ENCODE data around the gene MROH2A. TPM values are rescaled to one million over a fixed set of nuclear protein-coding genes. Genes with fewer than 3 reads are reported as not detected.

MROH2A gene
- total and polyA plus RNA-seq, 4 donors, result 0.08 to 0.28 (median 0.09) TPM; not detected in 1

DNA sequence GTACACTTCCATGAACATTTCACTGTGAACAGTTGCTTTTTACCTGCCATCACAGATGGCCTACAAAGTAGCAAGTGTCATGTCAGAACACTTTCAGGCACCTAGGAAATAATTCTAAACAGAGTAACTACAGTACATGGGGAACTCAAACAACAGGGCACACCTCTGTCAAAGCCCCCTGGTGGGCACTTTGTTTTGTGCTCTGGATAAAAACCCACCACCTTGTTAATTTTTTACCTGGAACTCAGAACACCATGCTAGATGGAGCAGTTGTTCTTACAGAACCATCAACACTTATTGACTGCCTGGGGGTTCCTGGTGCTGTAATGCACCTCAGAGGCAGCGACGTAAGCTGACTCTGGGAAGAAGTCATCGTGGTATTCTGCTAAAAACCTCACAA, 87.7 kb downstream of the MROH2A start:
- Histone ChIP-seq H3K36me3 (ENCODE audit: control insufficient read depth in 4 of 4, insufficient read depth in 3 of 4, low read depth in 1 of 4, low read length in 3 of 4) (no peaks in the 10 kb centered on the region), H3K27ac (ENCODE audit: low read depth in 1 of 2, low read length in 2 of 2) (no peak overlapping the region), H3K9ac (ENCODE audit: low read depth in 1 of 2, low read length in 2 of 2) (no peak overlapping the region), H3K9me3 (ENCODE audit: control insufficient read depth in 4 of 4, low read length in 3 of 4) (peaks cover 0 to 9% (median 0%) of the 10 kb centered on the region in 4 donors), H3K27me3 (ENCODE audit: control insufficient read depth in 4 of 4, insufficient read depth in 4 of 4, low read length in 3 of 4) (no peaks in the 10 kb centered on the region), H3K4me3 (ENCODE audit: low read depth in 1 of 3, low read length in 3 of 3) (no peak overlapping the region), H3K4me1 (ENCODE audit: control insufficient read depth in 4 of 4, insufficient read depth in 4 of 4, low read length in 3 of 4) (peaks cover 0 to 3% (median 0%) of the 10 kb centered on the region in 4 donors)
- no peak for DNase-seq (ENCODE audit: low spot score)
- 93% methylated on average over 3 of the region's 3 CpGs for WGBS
- no peak for TF ChIP-seq RXRA (IDR thresholded peaks at IDR 0.05)
- TF ChIP-seq, protein P1, sequence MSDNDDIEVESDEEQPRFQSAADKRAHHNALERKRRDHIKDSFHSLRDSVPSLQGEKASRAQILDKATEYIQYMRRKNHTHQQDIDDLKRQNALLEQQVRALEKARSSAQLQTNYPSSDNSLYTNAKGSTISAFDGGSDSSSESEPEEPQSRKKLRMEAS (IDR thresholded peaks at IDR 0.05), result no peak
- TF ChIP-seq RAD21 (IDR thresholded peaks at IDR 0.05), result no peak
- TF ChIP-seq GABPA (IDR thresholded peaks at IDR 0.05 in 1 of 2, conservative IDR thresholded peaks at IDR 0.05 in 1 of 2), result no peak

DNA sequence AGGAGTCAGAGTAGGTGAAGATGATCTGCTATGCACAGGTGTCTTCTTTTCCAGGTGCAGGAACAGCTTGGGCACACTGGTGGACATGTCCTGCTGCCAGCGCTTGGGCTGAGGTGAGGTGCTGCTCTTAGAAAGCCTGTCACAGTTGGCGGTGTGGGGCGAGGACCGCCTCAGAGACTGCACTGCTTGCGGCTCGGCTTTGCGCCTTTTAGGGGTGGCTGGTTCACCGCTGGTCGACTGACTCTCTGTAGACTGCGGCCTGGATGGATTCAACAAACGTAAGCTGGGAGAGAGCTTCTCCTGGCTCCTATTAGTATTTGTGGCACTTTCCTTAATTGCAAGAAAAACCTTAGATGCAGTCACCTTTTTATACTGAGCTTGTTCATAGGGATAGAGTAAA, 88.3 kb downstream of the MROH2A start:
- peaks cover 0 to 9% (median 0%) of the 10 kb centered on the region in 4 donors for H3K9me3 ChIP-seq (ENCODE audit: control insufficient read depth in 4 of 4, low read length in 3 of 4)
- DNase-seq (ENCODE audit: low spot score), result no peak
- WGBS, result 97% methylated on average over 11 of the region's 11 CpGs
- no peaks in the 10 kb centered on the region for H3K36me3 ChIP-seq (ENCODE audit: control insufficient read depth in 4 of 4, insufficient read depth in 3 of 4, low read depth in 1 of 4, low read length in 3 of 4)
- H3K27ac ChIP-seq (ENCODE audit: low read depth in 1 of 2, low read length in 2 of 2), result no peak overlapping the region
- peaks cover 0 to 3% (median 0%) of the 10 kb centered on the region in 4 donors for H3K4me1 ChIP-seq (ENCODE audit: control insufficient read depth in 4 of 4, insufficient read depth in 4 of 4, low read length in 3 of 4)
- no peaks in the 10 kb centered on the region for H3K27me3 ChIP-seq (ENCODE audit: control insufficient read depth in 4 of 4, insufficient read depth in 4 of 4, low read length in 3 of 4)
- H3K4me3 ChIP-seq (ENCODE audit: low read depth in 1 of 3, low read length in 3 of 3), result no peak overlapping the region
- H3K9ac ChIP-seq (ENCODE audit: low read depth in 1 of 2, low read length in 2 of 2), result no peak overlapping the region
- no peak for TF ChIP-seq GABPA (IDR thresholded peaks at IDR 0.05 in 1 of 2, conservative IDR thresholded peaks at IDR 0.05 in 1 of 2)
- TF ChIP-seq HNF4G (IDR thresholded peaks at IDR 0.05), result no peak
- TF ChIP-seq RXRA (IDR thresholded peaks at IDR 0.05), result no peak
- no peak for TF ChIP-seq YY1 (IDR thresholded peaks at IDR 0.05)
- no peak for TF ChIP-seq TAF1 (conservative IDR thresholded peaks at IDR 0.05)
- TF ChIP-seq FOXA1 (IDR thresholded peaks at IDR 0.05), result no peak
- no peak for TF ChIP-seq CTCF (IDR thresholded peaks at IDR 0.05; ENCODE audit: low read depth, low read length, missing input control)
- TF ChIP-seq, protein P2, sequence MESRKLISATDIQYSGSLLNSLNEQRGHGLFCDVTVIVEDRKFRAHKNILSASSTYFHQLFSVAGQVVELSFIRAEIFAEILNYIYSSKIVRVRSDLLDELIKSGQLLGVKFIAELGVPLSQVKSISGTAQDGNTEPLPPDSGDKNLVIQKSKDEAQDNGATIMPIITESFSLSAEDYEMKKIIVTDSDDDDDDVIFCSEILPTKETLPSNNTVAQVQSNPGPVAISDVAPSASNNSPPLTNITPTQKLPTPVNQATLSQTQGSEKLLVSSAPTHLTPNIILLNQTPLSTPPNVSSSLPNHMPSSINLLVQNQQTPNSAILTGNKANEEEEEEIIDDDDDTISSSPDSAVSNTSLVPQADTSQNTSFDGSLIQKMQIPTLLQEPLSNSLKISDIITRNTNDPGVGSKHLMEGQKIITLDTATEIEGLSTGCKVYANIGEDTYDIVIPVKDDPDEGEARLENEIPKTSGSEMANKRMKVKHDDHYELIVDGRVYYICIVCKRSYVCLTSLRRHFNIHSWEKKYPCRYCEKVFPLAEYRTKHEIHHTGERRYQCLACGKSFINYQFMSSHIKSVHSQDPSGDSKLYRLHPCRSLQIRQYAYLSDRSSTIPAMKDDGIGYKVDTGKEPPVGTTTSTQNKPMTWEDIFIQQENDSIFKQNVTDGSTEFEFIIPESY (IDR thresholded peaks at IDR 0.05), result no peak
- no peak for TF ChIP-seq SP1 (IDR thresholded peaks at IDR 0.05)
- TF ChIP-seq, protein P3, sequence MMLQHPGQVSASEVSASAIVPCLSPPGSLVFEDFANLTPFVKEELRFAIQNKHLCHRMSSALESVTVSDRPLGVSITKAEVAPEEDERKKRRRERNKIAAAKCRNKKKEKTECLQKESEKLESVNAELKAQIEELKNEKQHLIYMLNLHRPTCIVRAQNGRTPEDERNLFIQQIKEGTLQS (IDR thresholded peaks at IDR 0.05), result no peak
- no peak for TF ChIP-seq NR2F2 (IDR thresholded peaks at IDR 0.05)

GRCh38 chr2:233867993-233868532, 89.9 kb downstream of the MROH2A start, which contains the start of gene MSL3B:
Gene MSL3B, minus strand, starts transcription at chr2:233868386.
- Histone ChIP-seq H3K9ac (ENCODE audit: low read depth in 1 of 2, low read length in 2 of 2) (peak within 1 kb of the TSS in 1 of 2 donors; percentile 95), H3K9me3 (ENCODE audit: control insufficient read depth in 4 of 4, low read length in 3 of 4) (peaks cover 0 to 9% (median 0%) of the 10 kb centered on the region in 4 donors), H3K27ac (ENCODE audit: low read depth in 1 of 2, low read length in 2 of 2) (peak within 1 kb of the TSS; percentile 37 to 40), H3K27me3 (ENCODE audit: control insufficient read depth in 4 of 4, insufficient read depth in 4 of 4, low read length in 3 of 4) (no peaks in the 10 kb centered on the region), H3K36me3 (ENCODE audit: control insufficient read depth in 4 of 4, insufficient read depth in 3 of 4, low read depth in 1 of 4, low read length in 3 of 4) (no peaks in the 10 kb centered on the region), H3K4me3 (ENCODE audit: low read depth in 1 of 3, low read length in 3 of 3) (peak within 1 kb of the TSS; percentile 78 to 88 (median 83)), H3K4me1 (ENCODE audit: control insufficient read depth in 4 of 4, insufficient read depth in 4 of 4, low read length in 3 of 4) (peaks cover 0 to 3% (median 0%) of the 10 kb centered on the region in 4 donors)
- TF ChIP-seq HNF4G (IDR thresholded peaks at IDR 0.05) (no peak), TAF1 (conservative IDR thresholded peaks at IDR 0.05) (no peak), CTCF (IDR thresholded peaks at IDR 0.05; ENCODE audit: low read depth, low read length, missing input control) (no peak), GABPA (IDR thresholded peaks at IDR 0.05 in 1 of 2, conservative IDR thresholded peaks at IDR 0.05 in 1 of 2) (peak in 1 of 2 donors; percentile 31), EGR1 (IDR thresholded peaks at IDR 0.05; ENCODE audit: low read depth in 2 of 2) (peak in 1 of 2 donors; percentile 21), YY1 (IDR thresholded peaks at IDR 0.05) (no peak), FOXA2 (IDR thresholded peaks at IDR 0.05) (no peak), NR2F2 (IDR thresholded peaks at IDR 0.05) (no peak)
- TF ChIP-seq, protein P3 (IDR thresholded peaks at IDR 0.05), result no peak
- 13% methylated on average over 50 of the region's 50 CpGs for WGBS
- DNase-seq (ENCODE audit: low spot score), result peak; percentile 49
